NK-92 (cell line): ENCODE data around the gene EXPH5.
"Not testable (repeated sequence)": the region's sequence is repeated elsewhere in the genome, so short reads cannot be mapped to it uniquely, and the experiment has no call there.

Experiments
- DNase-seq: peaks from one replicate; lab custom pipeline; 2025; ENCODE audit not compliant: unreplicated experiment; lab: John Stamatoyannopoulos, UW

The EXPH5 gene

DNA sequence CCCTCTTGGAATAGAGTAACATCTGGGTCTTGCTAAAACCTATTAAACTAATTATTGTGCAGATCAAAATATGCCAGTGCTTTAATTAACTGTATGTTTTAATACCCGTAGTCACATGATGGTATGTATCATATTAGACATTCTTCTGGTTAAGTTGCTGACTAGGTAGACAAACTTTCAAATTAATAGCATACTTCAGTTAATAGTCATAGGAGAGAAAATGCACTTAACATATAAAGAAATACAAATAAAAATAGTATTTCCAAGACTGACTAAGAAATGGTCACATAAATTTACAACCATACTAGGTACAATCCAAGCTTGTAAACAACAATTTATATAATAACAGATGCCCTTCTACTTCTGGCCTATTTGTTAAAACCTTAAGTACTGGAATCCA, 7.6 kb upstream of the EXPH5 start:
- no peak for DNase-seq

- no peak for DNase-seq
These were observed 6.4 kb upstream of the EXPH5 start for GRCh38 chr11:108599978-108600377.

GRCh38 chr11:108597736-108598355, 4.3 kb upstream of the EXPH5 start:
- DNase-seq = no peak

GRCh38 chr11:108596701-108597100, 3.1 kb upstream of the EXPH5 start:
- no peak for DNase-seq

DNA sequence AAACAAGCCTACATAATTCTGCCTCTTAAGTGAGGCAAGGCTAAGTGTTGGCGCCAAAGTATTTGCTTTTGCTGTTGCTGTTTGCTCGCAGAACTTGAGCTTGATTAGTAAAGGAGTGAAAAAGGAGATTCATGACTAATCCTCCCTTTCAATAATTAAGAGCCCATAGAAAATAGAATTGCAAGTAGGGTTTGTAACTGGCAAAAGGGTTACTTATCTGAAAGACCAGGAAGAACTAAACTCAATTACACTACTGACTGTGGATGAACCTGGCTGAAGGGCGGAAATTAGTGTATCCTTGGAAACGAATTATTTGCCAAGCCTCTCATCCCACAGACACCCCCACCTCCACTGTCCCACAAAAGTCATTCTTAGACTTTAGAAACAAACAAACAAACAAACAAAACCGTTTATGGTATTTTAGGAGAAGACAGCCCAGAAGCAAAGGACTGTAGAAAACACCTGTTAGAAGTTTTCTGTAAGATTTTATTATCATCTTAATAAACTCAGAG, 411 bp upstream of the EXPH5 start:
- DNase-seq = no peak

GRCh38 chr11:108592591-108593213, 866 bp downstream of the EXPH5 start:
- DNase-seq = no peak

- DNase-seq = no peak
These were observed 1.7 kb downstream of the EXPH5 start for GRCh38 chr11:108591893-108592292.

- DNase-seq = no peak
These were observed 4.4 kb downstream of the EXPH5 start for GRCh38 chr11:108589136-108589535.

- DNase-seq = no peak
These were observed 5.3 kb downstream of the EXPH5 start for GRCh38 chr11:108588287-108588686.

GRCh38 chr11:108587109-108587508, 6.5 kb downstream of the EXPH5 start:
- DNase-seq = no peak

- DNase-seq = no peak
These were observed 7.0 kb downstream of the EXPH5 start for GRCh38 chr11:108586600-108586999.

GRCh38 chr11:108586185-108586584, 7.4 kb downstream of the EXPH5 start:
- not testable (repeated sequence) for DNase-seq

GRCh38 chr11:108584973-108585372, 8.6 kb downstream of the EXPH5 start:
- DNase-seq = no peak

DNA sequence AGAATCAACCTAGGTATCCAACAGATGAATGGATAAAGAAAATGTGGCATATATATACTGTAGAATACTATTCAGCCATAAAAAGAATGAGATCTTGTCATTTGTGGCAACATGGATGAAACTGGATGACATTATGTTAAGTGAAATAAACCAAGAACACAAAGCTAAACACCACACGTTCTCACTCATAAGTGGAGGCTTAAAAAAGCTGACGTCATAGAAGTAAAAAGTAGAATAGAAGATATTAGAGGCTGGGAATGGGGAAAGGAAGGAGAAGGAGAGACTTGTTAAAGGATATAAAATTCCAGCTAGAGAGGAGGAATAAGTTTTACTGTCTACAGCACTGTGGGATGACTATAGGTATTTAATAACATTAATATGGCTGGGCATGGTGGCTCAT, 12.9 kb downstream of the EXPH5 start:
- DNase-seq = no peak

GRCh38 chr11:108580043-108580442, 13.5 kb downstream of the EXPH5 start:
- no peak for DNase-seq

DNA sequence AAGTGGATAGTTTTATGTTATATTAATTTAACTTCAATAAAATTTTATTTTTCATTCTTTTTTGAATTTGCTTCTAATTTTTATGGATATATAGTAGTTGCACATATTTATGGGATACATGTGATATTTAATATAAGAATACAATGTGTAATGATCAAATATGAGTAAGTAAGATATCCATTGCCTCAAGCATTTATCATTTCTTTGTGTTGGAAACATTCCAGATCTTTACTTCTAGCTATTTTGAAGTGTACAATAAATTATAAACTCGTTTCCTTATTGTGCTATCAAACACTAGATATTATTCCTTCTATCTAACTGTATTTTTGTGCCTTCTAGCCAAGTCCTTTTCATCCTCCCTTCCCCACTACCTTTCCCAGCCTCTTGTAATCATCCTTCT, 17.0 kb downstream of the EXPH5 start:
- DNase-seq = no peak

DNA sequence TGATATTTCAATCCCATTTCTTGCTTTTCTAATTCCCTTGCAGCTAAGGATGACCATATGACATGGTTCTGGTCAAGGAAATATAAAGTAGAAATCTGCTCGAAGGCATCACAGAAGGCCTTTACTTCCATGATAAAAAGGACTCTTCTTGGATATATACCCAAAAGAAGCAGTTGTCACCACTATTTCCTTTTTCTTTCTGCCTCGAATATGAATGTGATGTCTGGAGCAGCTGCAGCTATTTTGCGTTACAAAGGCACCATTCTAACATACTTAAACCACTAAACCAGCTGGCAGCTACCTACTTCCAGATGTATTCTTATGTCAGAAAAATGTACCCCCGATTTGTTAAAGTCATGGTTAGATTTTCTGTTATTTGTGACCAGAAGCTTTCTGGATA, 18.9 kb downstream of the EXPH5 start:
- DNase-seq = no peak

- no peak for DNase-seq
These were observed 22.6 kb downstream of the EXPH5 start for GRCh38 chr11:108571001-108571400.

- DNase-seq = no peak
These were observed 23.7 kb downstream of the EXPH5 start for GRCh38 chr11:108569896-108570295.

- no peak for DNase-seq
These were observed 25.2 kb downstream of the EXPH5 start for GRCh38 chr11:108568195-108568858.

DNA sequence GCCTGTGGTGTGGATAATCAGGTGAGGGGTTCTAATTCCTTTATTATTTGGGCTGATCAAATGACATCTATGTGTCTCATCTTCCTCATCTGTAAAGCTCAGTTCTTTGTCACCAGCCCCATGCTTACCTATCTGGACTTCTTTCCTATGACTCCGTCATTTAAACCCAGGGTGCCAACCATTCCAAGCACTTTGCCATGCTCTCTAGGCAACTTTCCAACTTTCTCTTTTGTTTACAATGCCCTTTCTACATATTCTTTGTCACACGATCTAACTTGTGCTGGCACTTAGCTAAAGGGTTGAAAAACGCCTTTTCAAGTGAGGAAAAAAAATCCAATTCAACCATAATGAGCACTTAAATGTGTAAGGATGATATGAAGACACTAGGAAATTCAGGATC, 27.9 kb downstream of the EXPH5 start:
- DNase-seq = no peak
